ENCODE data around the gene GPR137B. TPM values are rescaled to one million over a fixed set of nuclear protein-coding genes. Genes with fewer than 3 reads are reported as not detected.

The GPR137B gene
- total and polyA plus RNA-seq, 3 experiments from 2014 or later: 8.3 to 13.0 (median 8.8) TPM

- Mint-ChIP-seq H3K4me3 (no peak overlapping the region), H3K27me3 (no peaks in the 10 kb centered on the region), H3K36me3 (peaks cover 17 to 53% (median 20%) of the 10 kb centered on the region in 3 donors), H3K9me3 (no peaks in the 10 kb centered on the region), H3K4me1 (peaks cover 3 to 10% (median 5%) of the 10 kb centered on the region in 3 donors), H3K27ac (no peak overlapping the region)
- POLR2A ChIA-PET: no interaction called here
- Histone ChIP-seq H3K27me3 (ENCODE audit: insufficient read depth, low read length, poor library complexity, severe bottlenecking) (no peaks in the 10 kb centered on the region), H3K4me1 (ENCODE audit: insufficient read depth, low read length) (no peaks in the 10 kb centered on the region), H3K9me3 (ENCODE audit: low read length) (no peaks in the 10 kb centered on the region), H3K27ac (ENCODE audit: low read depth, low read length) (no peak overlapping the region), H3K36me3 (ENCODE audit: insufficient read depth, low read length) (no peaks in the 10 kb centered on the region), H3K4me3 (ENCODE audit: low read length) (no peak overlapping the region)
- CTCF ChIA-PET: no interaction called here
- no peak for DNase-seq
Observed at GRCh38 chr1:236251587-236251986, 109.2 kb downstream of the GPR137B start.

GRCh38 chr1:236253119-236253518, 110.8 kb downstream of the GPR137B start:
- Mint-ChIP-seq H3K9me3 (peaks cover 8 to 10% (median 10%) of the 10 kb centered on the region in 5 donors), H3K4me3 (no peak overlapping the region), H3K4me1 (peaks cover 6 to 13% (median 10%) of the 10 kb centered on the region in 3 donors), H3K36me3 (peaks cover 18 to 54% (median 23%) of the 10 kb centered on the region in 3 donors), H3K27me3 (no peaks in the 10 kb centered on the region), H3K27ac (no peak overlapping the region)
- H3K4me1 ChIP-seq (ENCODE audit: insufficient read depth, low read length): no peaks in the 10 kb centered on the region
- no peak for DNase-seq
- H3K36me3 ChIP-seq (ENCODE audit: insufficient read depth, low read length): no peaks in the 10 kb centered on the region
- H3K27me3 ChIP-seq (ENCODE audit: insufficient read depth, low read length, poor library complexity, severe bottlenecking): no peaks in the 10 kb centered on the region
- H3K27ac ChIP-seq (ENCODE audit: low read depth, low read length): no peak overlapping the region
- ChIA-PET CTCF (no interaction called here), POLR2A (no interaction called here)
- peaks cover 9% of the 10 kb centered on the region for H3K9me3 ChIP-seq (ENCODE audit: low read length)
- H3K4me3 ChIP-seq (ENCODE audit: low read length): no peak overlapping the region

- no peak for DNase-seq
Observed at GRCh38 chr1:236253918-236254637, 111.7 kb downstream of the GPR137B start.

GRCh38 chr1:236257216-236257615, 114.9 kb downstream of the GPR137B start:
- H3K4me1 Mint-ChIP-seq: peaks cover 12 to 40% (median 23%) of the 10 kb centered on the region in 3 donors
- H3K9me3 Mint-ChIP-seq: peaks cover 26 to 41% (median 30%) of the 10 kb centered on the region in 5 donors
- H3K4me3 Mint-ChIP-seq: no peak overlapping the region
- no peaks in the 10 kb centered on the region for H3K4me1 ChIP-seq (ENCODE audit: insufficient read depth, low read length)
- H3K36me3 ChIP-seq (ENCODE audit: insufficient read depth, low read length): peaks cover 4% of the 10 kb centered on the region
- H3K27me3 Mint-ChIP-seq: no peaks in the 10 kb centered on the region
- H3K27me3 ChIP-seq (ENCODE audit: insufficient read depth, low read length, poor library complexity, severe bottlenecking): no peaks in the 10 kb centered on the region
- ChIA-PET CTCF (no interaction called here), POLR2A (no interaction called here)
- peaks cover 14% of the 10 kb centered on the region for H3K9me3 ChIP-seq (ENCODE audit: low read length)
- peaks cover 29 to 62% (median 53%) of the 10 kb centered on the region in 3 donors for H3K36me3 Mint-ChIP-seq
- no peak overlapping the region for H3K27ac ChIP-seq (ENCODE audit: low read depth, low read length)
- no peak for DNase-seq
- no peak overlapping the region for H3K4me3 ChIP-seq (ENCODE audit: low read length)
- H3K27ac Mint-ChIP-seq: no peak overlapping the region

More at GRCh38 chr1:236253918-236254637, 111.7 kb downstream of the GPR137B start:
- H3K4me1 Mint-ChIP-seq: peaks cover 8 to 20% (median 12%) of the 10 kb centered on the region in 3 donors
- no peak overlapping the region for H3K27ac Mint-ChIP-seq
- H3K36me3 Mint-ChIP-seq: peaks cover 21 to 55% (median 27%) of the 10 kb centered on the region in 3 donors
- Histone ChIP-seq H3K27me3 (ENCODE audit: insufficient read depth, low read length, poor library complexity, severe bottlenecking) (no peaks in the 10 kb centered on the region), H3K27ac (ENCODE audit: low read depth, low read length) (no peak overlapping the region), H3K4me1 (ENCODE audit: insufficient read depth, low read length) (no peaks in the 10 kb centered on the region), H3K4me3 (ENCODE audit: low read length) (no peak overlapping the region), H3K9me3 (ENCODE audit: low read length) (peaks cover 14% of the 10 kb centered on the region), H3K36me3 (ENCODE audit: insufficient read depth, low read length) (no peaks in the 10 kb centered on the region)
- ChIA-PET CTCF (no interaction called here), POLR2A (no interaction called here)
- no peaks in the 10 kb centered on the region for H3K27me3 Mint-ChIP-seq
- H3K4me3 Mint-ChIP-seq: no peak overlapping the region
- peaks cover 10 to 17% (median 16%) of the 10 kb centered on the region in 5 donors for H3K9me3 Mint-ChIP-seq

GRCh38 chr1:236258114-236258622, 115.8 kb downstream of the GPR137B start:
- H3K4me1 Mint-ChIP-seq: peaks cover 12 to 40% (median 21%) of the 10 kb centered on the region in 3 donors
- Histone ChIP-seq H3K36me3 (ENCODE audit: insufficient read depth, low read length) (peaks cover 4% of the 10 kb centered on the region), H3K4me1 (ENCODE audit: insufficient read depth, low read length) (no peaks in the 10 kb centered on the region), H3K27me3 (ENCODE audit: insufficient read depth, low read length, poor library complexity, severe bottlenecking) (no peaks in the 10 kb centered on the region), H3K27ac (ENCODE audit: low read depth, low read length) (no peak overlapping the region), H3K4me3 (ENCODE audit: low read length) (no peak overlapping the region), H3K9me3 (ENCODE audit: low read length) (peaks cover 14% of the 10 kb centered on the region)
- H3K4me3 Mint-ChIP-seq: no peak overlapping the region
- H3K9me3 Mint-ChIP-seq: peaks cover 27 to 43% (median 30%) of the 10 kb centered on the region in 5 donors
- CTCF ChIA-PET: interaction anchor here (0.6 kb wide), 2 partner anchors 21 to 233 kb away, joined by 3 to 5 read pairs; no protein-coding TSS in a partner anchor
- POLR2A ChIA-PET: interaction anchor here (0.7 kb wide), 1 partner anchor 8 kb away, joined by 3 read pairs; no protein-coding TSS in a partner anchor
- peaks cover 32 to 64% (median 60%) of the 10 kb centered on the region in 3 donors for H3K36me3 Mint-ChIP-seq
- H3K27ac Mint-ChIP-seq: peak overlapping the region in 1 of 8 donors; percentile 32
- no peak for DNase-seq
- no peaks in the 10 kb centered on the region for H3K27me3 Mint-ChIP-seq

Other genes starting within 250 kb of the GPR137B start
- gene NID1, start 77.4 kb upstream of the GPR137B start, total RNA-seq: under 1 TPM; 0.09 to 0.15 TPM
- not detected for gene NID1, start 77.4 kb upstream of the GPR137B start, polyA plus RNA-seq
- 1 to 10 TPM; 3.6 to 4.8 TPM for gene ERO1B, start 139.4 kb downstream of the GPR137B start, total RNA-seq
- gene ERO1B, start 139.4 kb downstream of the GPR137B start, polyA plus RNA-seq: 2.9 TPM

All from CD8-positive, alpha-beta memory T cell (primary cell).